GM18907 (cell line): Measurements from ENCODE around the gene ADAM11.

ENCODE experiments used
- ATAC-seq: cut with Tn5 transposase; IDR thresholded peaks from one replicate; pipeline ENCODE4 v1.9.1; 2021; ENCODE audit warnings: mild to moderate bottlenecking, moderate library complexity; ENCODE audit not compliant: unreplicated experiment

ADAM11 gene

DNA sequence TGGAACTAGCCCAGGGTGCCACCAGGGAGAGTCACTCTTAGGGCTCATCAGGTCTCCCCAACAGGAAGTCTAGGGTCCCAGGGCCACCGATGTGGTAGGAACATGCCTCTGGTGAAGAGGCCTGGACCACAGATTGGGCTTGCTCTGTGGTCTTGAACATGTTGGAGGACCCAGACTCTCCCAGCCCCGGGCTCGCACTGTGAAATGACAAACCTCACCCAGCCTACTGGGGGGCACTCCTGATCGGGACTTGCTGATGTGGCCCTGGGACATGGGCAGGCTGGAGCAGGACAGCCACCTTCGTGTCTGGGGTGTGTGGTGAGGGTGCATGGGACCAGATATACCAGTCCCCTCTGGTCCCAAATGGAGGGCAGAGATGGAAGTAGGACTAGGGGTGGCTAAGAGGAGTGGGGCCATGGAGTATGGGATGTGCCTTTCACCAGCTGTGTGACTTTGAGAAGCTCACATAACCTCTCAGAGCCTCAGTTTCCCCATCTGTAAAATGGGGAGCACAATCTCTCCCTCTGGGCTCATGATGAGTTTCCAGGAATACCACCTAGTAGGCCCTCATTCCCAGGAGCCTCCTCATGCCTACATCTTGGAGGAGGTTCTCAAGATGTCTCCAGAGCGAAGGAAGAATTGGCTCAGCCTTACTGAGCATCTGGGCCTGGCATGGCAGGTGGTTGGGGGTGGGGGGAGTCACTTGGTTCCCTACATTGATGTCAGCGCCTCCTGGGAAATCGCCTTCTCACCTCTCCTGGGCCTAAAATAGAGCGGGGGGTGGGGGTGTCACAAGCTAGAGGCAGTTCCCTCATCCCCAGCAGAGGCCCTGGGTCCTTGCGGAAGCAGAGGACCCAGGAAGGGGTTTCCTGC lies 1.5 kb upstream of the ADAM11 start:
- ATAC-seq, result no peak

DNA sequence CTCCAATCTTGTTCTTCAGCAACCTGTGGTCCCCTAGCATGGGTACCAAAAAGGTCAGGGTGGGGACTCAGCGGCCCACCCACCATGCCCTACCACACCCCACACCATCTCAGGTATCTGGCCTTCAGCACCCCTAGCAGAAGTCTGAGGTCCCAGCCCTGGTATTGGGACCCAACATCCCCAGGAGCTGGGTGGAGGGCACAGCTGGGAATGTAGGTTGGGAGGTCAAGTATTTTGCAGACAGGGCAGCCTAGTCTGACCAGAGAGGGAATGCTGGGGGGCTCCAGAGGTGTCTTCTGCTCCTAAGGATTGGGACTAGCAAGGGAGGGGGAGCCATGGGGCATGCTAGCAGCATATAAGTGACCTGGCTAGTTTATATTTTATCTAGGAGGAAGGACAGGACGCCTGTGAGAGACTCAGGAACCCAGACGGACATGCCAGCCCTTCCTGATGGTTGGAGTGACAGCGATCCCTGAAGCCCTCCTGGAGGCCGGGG lies 822 bp upstream of the ADAM11 start:
- no peak for ATAC-seq

DNA sequence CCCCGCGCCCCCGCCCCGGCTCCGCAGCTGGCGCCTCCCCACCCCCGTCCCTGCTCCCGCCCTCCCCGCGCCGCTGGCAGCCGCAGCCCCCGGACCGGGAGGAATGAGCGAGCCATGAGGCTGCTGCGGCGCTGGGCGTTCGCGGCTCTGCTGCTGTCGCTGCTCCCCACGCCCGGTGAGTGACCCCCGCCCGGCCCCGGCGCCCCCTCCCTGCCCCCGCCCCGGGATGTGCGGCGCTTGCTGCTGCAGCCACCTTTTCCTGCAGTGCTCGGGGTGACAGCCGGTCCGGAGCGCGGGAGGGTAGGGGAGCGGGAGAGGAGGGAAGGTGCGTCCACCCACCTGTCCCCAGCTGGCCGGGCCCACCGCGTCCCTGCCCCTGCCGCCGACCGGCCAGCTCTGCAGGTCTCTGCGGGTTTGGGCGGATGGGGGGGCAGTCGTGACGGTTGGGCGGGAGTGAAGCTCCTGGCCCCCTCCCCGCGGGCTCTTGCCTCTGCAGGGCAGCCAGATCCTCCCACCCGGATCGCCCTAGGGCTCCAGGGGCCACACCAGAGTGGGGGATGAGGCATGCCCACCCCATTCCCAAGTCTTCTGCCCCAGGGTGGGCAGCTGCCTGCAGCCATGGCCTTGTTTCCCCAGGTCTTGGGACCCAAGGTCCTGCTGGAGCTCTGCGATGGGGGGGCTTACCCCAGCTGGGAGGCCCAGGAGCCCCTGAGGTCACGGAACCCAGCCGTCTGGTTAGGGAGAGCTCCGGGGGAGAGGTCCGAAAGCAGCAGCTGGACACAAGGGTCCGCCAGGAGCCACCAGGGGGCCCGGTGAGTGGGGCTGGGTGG lies 513 bp downstream of the ADAM11 start:
- no peak for ATAC-seq

DNA sequence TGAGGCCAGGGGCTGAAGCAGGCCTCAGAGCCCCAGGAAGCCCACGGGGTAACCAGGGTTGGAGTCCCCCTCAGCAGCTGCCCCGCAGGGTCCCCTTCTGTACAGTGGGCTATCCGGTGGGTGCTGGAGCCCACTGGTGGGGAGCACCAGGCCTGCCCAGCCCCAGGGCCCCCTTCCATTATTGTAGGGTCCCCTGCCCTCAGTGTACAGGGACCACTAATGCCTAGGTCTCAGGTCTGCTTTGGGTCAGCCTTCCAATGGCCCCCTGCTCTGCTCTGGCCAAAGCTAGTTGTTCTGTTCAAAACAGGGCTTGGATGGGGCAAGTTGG lies 1.1 kb downstream of the ADAM11 start:
- ATAC-seq, result no peak

DNA sequence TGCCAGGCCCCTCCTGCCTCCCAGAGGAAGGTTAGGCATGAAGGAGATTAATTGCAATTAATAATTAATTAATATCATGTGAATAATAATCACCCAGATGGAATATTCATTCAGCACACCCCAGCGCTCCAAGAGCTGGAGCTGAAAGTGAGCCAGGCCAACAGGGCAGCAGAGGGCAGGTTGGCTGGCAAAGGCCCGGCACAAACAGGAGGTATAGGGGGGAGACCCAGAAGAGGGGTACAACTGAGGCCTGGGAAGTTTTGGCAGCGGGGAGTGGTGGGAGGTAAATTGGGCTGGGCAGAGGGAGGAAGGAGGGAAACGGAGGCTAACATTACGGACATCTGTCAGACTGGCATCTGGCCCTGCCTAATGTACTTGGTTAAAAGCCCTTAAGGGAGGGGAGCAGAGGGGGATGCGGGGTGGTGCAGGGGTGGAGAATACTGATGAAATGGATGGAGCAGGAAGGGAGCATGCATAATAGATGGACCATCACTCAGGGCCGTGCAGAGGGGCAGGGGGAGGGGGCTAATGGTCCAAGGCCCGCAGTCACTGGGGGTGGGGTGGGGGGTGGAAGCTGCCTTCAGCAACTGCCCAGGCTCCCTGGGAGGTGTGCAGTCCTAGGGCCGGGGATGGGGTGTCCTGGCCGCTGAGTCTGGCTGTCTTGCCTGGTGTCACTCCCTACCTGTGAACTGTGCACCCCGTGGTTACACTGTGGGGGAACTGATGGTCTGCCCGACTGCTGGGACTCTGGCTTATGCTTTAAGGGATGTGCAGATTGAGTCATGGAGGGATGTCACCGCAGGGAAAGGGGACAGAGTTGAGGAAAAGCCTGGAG lies 1.9 kb downstream of the ADAM11 start:
- ATAC-seq, result no peak

DNA sequence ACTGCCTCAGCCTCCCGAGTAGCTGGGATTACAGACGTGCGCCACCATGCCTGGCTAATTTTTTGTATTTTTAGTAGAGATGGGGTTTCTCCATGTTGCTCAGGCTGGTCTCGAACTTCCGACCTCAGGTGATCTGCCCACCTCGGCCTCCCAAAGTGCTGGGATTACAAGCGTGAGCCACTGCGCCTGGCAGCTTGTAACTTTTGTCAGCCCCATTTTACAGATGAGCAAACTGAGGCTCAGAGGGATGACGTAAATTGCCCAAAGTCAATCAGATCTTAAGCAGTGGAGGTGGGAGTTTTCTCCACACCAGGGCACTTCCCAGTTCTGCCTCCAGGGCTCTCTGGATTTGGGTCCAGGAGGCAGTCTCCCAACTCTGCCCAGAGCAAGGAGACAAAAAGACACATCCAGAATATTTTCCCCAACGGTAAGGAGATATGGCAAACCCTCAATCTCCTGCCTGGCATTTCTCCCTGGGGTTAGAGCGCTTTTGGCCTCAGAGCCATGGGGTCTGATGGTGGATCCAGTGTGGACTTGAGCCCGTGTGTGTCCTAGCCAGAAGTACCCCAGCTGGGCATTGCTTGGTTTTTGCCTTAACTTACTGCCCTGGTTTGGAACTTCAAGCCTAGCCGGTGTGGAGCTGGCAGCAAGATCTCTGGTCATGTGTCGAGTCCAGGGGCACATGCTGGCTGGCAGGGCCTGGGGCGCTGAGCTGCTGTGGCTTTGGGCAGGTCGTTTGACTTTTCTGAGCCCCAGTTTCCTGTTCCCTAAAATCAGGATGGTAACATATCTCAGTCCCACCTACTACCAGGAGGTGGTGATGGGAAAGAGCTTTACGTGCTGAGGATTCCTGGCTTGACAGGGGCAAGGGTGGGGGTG lies 3.4 kb downstream of the ADAM11 start:
- no peak for ATAC-seq

DNA sequence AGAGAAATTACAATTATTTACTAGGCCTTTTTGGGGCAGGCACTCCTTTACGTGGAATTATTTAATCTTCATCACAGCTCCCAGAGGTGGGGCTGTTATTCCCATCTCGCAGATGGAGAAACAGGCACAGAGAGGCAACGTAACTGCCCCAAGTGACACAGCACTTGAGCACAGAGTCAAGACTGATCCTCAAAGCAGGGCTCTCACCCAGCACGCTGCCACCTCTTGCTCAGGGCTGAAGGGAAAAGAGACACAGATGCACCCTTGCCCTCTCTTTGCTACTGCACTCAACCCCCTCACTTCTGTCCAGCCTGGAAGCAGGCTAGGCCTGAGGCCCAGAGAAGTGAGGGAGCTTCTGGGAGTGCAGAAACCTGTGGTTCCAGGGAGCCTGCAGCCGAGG lies 4.4 kb downstream of the ADAM11 start:
- ATAC-seq, result no peak

DNA sequence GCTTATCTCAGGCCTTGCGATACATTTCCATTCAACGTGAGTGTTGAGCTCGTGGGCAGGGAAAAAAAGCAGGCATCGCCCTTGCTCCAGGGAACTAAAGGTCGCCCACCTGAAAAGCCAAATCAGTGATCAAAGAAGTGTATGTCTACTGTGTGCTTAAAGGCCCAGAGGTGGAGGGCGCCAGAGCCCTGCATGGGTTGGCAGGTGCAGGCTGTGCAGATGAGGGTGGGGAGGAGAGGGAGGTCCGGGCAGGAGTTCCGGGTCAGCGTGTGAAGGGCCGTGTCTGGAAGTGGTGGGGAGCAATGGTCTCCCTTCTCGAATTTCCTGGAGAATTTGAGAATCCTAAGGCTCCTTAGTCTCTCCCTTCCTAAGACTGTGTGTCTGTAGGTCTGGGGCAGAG lies 7.2 kb downstream of the ADAM11 start:
- no peak for ATAC-seq

DNA sequence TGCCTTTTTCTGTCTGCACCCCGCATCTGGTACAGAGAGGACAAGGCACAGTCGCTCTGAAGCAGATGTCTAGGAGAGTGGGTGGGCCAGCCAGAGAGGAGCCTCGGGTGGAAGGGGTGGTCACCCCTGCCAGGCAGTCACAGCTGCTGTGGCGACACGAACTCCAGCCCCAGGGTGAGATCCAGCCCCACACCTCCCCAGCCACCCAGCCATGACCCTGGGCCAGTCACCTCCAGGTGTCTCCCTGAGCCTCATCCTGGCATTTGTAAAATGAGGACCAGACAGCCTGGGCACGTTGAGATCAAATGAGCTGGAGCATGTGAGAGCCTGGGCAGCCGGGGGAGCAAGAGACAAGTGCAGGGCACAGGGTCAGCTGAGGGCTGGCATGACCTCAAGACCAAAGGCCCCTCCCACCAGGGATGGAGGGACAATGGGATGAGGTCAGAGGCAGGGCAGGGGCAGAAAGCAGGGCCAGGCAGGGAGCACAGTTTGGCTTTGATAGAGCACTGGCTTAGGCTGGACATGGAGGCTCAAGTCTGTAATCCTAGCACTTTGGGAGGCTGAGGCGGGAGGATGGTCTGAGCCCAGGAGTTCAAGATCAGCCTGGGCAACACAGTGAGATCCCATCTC lies 7.7 kb downstream of the ADAM11 start:
- ATAC-seq, result no peak

DNA sequence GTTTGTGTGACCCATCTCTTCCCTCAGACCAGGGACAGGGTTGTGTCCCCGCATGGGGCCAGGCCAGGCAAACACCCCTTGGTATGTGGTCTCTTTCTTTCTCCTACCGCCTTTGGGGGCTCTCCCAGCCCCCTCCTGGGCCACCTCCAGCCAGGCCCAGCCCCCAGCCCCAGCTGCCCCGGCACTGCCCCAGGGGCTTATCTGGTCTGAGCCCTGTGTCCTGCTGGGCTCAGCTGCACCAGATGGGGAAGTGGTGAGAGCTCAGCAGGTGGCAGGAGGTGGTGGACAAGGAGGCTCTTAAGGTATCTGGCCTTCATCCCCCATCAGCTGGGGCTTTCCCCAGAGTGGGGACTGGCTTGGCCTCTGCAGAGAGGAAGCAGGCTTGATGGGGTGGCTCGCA lies 8.7 kb downstream of the ADAM11 start:
- no peak for ATAC-seq

DNA sequence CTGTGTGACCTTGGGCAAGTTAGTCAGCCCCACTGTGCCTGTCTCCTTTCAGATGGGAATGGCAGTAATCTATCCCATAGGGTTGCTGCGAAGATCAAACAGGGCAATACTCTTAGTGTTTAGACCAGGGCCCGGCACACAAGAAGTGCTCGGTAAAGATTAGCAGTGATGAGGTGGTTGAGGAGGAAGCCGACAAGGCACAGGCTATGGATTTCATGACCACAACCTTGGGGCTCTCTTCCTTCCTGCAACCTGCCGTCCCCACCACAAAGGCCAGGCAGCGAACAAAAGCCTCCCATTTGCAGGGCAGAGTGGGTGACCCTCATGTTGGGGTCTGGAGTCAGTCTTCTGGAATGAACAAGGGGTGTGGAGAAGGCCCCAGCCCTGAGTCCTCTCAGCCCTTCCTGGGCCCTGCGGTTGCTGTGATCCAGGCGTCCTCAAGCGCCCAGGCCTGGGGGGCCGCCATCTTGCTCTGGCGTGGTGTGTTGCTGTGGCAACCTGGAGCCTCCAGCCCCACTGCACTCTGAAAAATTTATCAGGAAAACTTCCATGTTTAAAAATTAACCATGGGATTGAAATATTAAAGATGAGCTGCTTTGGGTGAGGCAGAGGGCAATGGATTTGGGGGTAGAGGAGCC lies 9.8 kb downstream of the ADAM11 start:
- no peak for ATAC-seq

DNA sequence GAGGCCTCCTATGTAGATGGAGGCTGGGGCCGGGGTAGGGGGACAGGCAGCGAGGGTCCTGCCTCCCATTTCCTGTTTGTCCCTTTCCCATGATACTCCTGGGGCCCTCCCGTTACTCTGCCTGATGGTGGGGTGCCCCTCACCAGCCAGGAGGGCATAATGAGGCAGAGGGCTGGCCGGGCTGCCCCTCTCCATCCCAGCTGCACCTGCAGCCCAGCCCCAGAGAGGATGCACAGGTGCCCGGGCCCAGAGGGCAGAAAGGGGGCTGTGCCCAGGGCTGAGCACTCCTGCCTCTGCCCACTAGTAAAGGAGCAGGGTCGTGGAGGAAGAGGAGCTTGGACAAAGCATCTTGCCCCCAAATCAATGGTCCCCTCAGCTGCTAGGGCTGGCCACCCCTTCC lies 10.4 kb downstream of the ADAM11 start:
- ATAC-seq, result no peak

DNA sequence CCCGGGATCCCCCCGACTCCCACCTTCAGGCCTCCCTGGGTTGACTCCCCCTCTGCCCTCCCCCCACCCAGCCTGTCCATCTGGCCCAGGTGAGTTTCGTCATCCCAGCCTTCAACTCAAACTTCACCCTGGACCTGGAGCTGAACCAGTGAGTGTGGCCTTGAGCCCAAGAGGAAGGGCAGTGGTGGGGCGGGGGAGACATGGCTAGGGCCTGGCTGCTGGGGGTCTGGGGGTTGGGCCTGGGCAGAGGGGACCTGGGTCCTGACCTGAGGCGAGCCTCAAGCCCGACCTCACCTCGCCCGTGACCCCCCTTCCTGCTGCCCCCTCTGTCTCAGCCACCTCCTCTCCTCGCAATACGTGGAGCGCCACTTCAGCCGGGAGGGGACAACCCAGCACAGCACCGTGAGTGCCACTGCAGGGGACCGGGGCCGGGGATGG lies 10.9 kb downstream of the ADAM11 start:
- no peak for ATAC-seq

DNA sequence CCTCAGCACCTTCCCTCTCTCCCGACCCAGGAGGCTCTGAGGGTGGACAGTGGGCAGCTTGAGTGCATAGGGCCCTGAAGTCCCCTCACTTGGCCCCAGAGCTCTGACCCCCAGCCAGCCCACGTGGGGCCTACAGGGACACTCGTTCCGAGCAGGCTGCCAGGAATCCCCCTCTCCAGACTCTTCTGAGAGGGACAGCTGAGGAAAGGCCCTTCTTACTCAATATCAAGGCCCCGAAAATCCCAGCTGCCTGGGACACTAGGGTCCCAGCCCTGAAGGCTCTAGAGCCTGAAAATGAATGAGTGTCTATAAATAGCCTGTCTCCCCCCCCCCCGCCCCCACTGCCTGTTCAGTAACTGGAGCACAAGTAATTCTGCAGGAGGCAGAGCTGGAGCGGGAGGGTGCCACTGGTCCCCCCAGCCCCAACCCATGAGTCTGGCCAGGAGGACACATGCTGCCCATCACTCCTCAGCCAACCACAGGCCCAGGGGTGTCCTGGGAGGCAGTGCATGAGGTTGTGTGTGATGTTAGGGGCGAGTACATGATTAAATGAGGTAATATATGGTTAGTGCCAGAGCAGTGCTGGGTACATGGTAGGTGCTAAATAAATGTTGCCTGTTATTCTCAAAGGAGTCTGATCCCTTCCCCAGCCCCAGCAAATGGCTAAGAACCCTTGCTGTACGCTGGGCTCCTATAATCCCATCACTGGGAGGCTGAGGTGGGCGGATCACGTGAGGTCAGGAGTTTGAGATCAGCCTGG lies 11.6 kb downstream of the ADAM11 start:
- no peak for ATAC-seq

DNA sequence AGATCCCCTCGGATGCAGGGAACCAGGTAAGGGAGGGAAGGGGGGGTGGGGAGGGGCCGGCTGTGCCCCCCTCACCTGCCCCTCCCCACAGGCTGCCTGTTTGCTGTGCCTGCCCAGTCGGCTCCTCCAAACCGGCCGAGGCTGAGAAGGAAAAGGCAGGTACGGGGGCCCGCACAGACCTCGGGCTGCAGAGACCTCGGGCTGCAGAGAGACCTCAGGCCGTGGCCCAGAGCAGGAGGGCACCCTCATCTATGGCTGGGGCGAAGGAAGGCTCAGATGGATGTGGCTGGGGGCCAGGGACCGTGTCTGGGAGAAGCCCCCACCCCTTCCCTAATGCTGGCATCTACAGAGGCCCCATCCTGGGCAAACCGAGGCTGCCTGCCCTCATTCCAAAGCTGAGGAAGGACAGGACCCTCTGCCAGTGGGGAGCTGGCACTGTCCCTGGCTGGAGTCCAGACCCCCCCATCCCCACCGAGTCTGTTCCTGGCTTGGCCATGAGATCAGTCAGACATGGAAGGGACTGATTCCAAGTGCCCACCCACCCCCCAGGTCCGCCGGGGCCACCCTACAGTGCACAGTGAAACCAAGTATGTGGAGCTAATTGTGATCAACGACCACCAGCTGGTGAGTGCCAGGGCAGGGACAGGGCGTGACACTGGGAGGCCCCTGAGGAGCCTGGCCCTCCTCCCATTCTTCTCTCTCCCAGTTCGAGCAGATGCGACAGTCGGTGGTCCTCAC lies 13.7 kb downstream of the ADAM11 start:
- ATAC-seq, result no peak

DNA sequence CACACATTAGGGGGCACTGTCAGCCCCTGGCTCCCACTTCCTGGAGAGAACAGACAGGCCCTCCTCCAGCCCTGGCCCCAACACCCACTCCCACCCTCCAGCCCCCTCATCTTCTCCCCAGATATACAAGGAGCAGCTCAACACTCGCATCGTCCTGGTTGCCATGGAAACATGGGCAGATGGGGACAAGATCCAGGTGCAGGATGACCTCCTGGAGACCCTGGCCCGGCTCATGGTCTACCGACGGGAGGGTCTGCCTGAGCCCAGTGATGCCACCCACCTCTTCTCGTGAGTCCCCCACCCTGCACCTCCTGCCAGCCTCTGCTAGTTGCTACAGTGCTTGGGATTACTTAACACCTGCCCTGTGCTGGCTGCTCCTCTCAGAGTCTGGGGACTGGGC lies 14.4 kb downstream of the ADAM11 start:
- ATAC-seq, result no peak

DNA sequence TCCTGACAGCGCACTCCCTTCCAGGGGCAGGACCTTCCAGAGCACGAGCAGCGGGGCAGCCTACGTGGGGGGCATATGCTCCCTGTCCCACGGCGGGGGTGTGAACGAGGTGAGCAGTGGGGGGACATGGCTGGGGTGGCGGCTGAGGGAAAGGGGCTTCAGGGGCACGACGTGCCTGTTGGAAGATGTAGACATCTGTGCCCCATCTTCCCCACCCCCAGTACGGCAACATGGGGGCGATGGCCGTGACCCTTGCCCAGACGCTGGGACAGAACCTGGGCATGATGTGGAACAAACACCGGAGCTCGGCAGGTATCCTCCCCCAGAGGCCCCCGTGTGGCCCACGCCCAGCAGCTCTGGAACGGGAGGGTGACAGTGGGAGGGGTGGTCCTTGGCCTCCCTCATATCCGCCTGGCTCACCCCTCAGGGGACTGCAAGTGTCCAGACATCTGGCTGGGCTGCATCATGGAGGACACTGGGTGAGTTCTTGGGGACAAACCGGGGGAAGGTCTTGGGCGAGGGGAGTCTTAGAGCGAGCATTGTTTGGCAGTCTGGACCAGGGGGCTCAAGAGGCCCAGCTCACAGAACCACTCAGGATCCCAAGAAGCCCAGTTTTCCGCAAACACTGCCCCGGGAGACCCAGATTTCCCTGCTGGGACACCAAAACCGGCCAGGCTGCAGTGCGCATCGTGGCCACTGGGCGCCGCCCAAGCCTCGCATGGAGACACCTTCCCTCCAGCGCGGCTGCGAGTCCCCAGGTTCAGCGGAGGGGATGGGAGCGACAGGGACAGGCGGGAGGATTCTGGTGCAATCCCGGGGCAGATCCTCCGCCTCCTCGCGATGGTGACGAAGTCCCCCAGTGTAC lies 15.7 kb downstream of the ADAM11 start:
- ATAC-seq, result peak; percentile 34
